GM23338 (cell line): ENCODE results near the gene CPAMD8. TPM values are rescaled to one million over a fixed set of nuclear protein-coding genes. Genes with fewer than 3 reads are reported as not detected.

Experiments used
- ATAC-seq: fragments of 200-7000 bp; cut with Tn5 transposase; 3 replicates; pipeline ENCODE4 v1.9.1; 2020
- DNase-seq: peaks from one replicate; pipeline ENCODE4 v3.0.0-alpha.2; 2015; ENCODE audit warnings: low spot score
- H2AFZ ChIP-seq: fragments of 200-600 bp; sonication (generic); 2 replicates; pipeline ENCODE4 v1.8.0; 2016; ENCODE audit warnings: antibody characterized with exemption, mild to moderate bottlenecking, moderate library complexity
- H3F3A ChIP-seq: fragments of 200-600 bp; sonication (generic); replicated peaks from 2 replicates; pipeline ENCODE4 v1.8.0; 2017; ENCODE audit warnings: antibody characterized with exemption, mixed run types, low read depth
- H3K27ac ChIP-seq: fragments of 200-600 bp; sonication (generic); 2 replicates; pipeline ENCODE4 v1.6.1; 2016; ENCODE audit warnings: low read depth
- H3K27me3 ChIP-seq: fragments of 200-600 bp; sonication (generic); 2 replicates; pipeline ENCODE4 v1.8.0; 2016; ENCODE audit warnings: mild to moderate bottlenecking, mixed run types, moderate library complexity; ENCODE audit not compliant: insufficient read depth
- H3K36me3 ChIP-seq: fragments of 200-600 bp; sonication (generic); 2 replicates; pipeline ENCODE4 v1.8.0; 2016; ENCODE audit warnings: mild to moderate bottlenecking; ENCODE audit not compliant: insufficient read depth
- H3K4me1 ChIP-seq: fragments of 200-600 bp; sonication (generic); 2 replicates; pipeline ENCODE4 v1.8.0; 2016; ENCODE audit warnings: mild to moderate bottlenecking, moderate library complexity; ENCODE audit not compliant: insufficient read depth
- H3K4me2 ChIP-seq: fragments of 200-600 bp; sonication (generic); 2 replicates; pipeline ENCODE4 v1.7.1; 2017; ENCODE audit warnings: mixed run types
- H3K4me3 ChIP-seq: fragments of 200-600 bp; sonication (generic); 2 replicates; pipeline ENCODE4 v1.6.1; 2016; ENCODE audit warnings: mixed run types
- H3K79me2 ChIP-seq: fragments of 200-600 bp; sonication (generic); replicated peaks from 2 replicates; pipeline ENCODE4 v1.8.0; 2017; ENCODE audit warnings: mild to moderate bottlenecking; ENCODE audit not compliant: insufficient read depth
- H3K9me2 ChIP-seq: fragments of 200-600 bp; sonication (generic); 2 replicates; pipeline ENCODE4 v1.8.0; 2017; ENCODE audit not compliant: insufficient read depth
- H4K20me1 ChIP-seq: fragments of 200-600 bp; sonication (generic); replicated peaks from 2 replicates; pipeline ENCODE4 v1.8.0; 2017; ENCODE audit warnings: mild to moderate bottlenecking; ENCODE audit not compliant: insufficient read depth
- H3K27ac Mint-ChIP-seq: 2 replicates; pipeline ENCODE4 v1.8.0; 2020; ENCODE audit warnings: inconsistent platforms, mild to moderate bottlenecking, moderate library complexity, mixed read lengths
- H3K27me3 Mint-ChIP-seq: 3 replicates; pipeline ENCODE4 v1.8.0; 2022; ENCODE audit warnings: low read depth, mild to moderate bottlenecking, moderate library complexity, mixed read lengths, inconsistent platforms; ENCODE audit not compliant: insufficient read depth, poor library complexity
- H3K36me3 Mint-ChIP-seq: 3 replicates; pipeline ENCODE4 v1.8.0; 2021; ENCODE audit warnings: low read depth, mild to moderate bottlenecking, inconsistent platforms, moderate library complexity, mixed read lengths
- H3K4me1 Mint-ChIP-seq: 3 replicates; pipeline ENCODE4 v1.8.0; 2020; ENCODE audit warnings: mild to moderate bottlenecking, inconsistent platforms, mixed read lengths
- H3K4me3 Mint-ChIP-seq: 3 replicates; pipeline ENCODE4 v1.8.0; 2021; ENCODE audit warnings: moderate library complexity, mild to moderate bottlenecking, inconsistent platforms, mixed read lengths
- H3K9me3 Mint-ChIP-seq: 3 replicates; pipeline ENCODE4 v1.8.0; 2020; ENCODE audit warnings: moderate library complexity, mild to moderate bottlenecking, inconsistent platforms, mixed read lengths
- CREB1 ChIP-seq: fragments of 250-450 bp; sonication (Bioruptor Pico); IDR thresholded peaks from 2 replicates; pipeline ENCODE4 v1.5.0; 2020; ENCODE audit warnings: low read depth, mild to moderate bottlenecking, moderate library complexity
- CTCF ChIP-seq, 2 experiments: fragments of 200-600 bp in 1 of 2; sonication (generic) in 1 of 2; conservative IDR thresholded peaks; 2 replicates each; pipeline versions ENCODE4 v1.5.1 to v1.6.1; 2016 to 2017; ENCODE audit warnings: antibody characterized with exemption in 2 of 2, low read depth in 2 of 2, mild to moderate bottlenecking in 2 of 2, moderate library complexity in 1 of 2
- EZH2 ChIP-seq: fragments of 200-600 bp; sonication (generic); IDR thresholded peaks from one replicate; pipeline ENCODE4 v1.8.0; 2017; ENCODE audit warnings: antibody characterized with exemption, mild to moderate bottlenecking, low read depth; ENCODE audit not compliant: unreplicated experiment
- EZH2phosphoT487 ChIP-seq: fragments of 200-600 bp; sonication (generic); IDR thresholded peaks from one replicate; pipeline ENCODE4 v1.8.1; 2018; ENCODE audit warnings: antibody characterized with exemption; ENCODE audit not compliant: unreplicated experiment
- JUNB ChIP-seq: IDR thresholded peaks from one replicate; pipeline ENCODE4 v1.6.1; 2016; ENCODE audit warnings: antibody characterized with exemption; ENCODE audit not compliant: unreplicated experiment
- NANOG ChIP-seq: IDR thresholded peaks from 2 replicates; pipeline ENCODE4 v1.6.1; 2016; ENCODE audit warnings: antibody characterized with exemption, borderline replicate concordance
- POLR2AphosphoS5 ChIP-seq: IDR thresholded peaks from 2 replicates; pipeline ENCODE4 v1.6.1; 2016; ENCODE audit warnings: antibody characterized with exemption, low read depth
- STAT1 ChIP-seq: IDR thresholded peaks from one replicate; pipeline ENCODE4 v1.6.1; 2016; ENCODE audit warnings: antibody characterized with exemption; ENCODE audit not compliant: unreplicated experiment
- ZNF114 ChIP-seq: fragments of 250-450 bp; sonication (Bioruptor Pico); IDR thresholded peaks from 2 replicates; pipeline ENCODE4 v1.5.0; 2020; ENCODE audit warnings: mild to moderate bottlenecking, moderate library complexity
- ZNF331 ChIP-seq: fragments of 250-450 bp; sonication (Bioruptor Pico); IDR thresholded peaks from 2 replicates; pipeline ENCODE4 v1.5.0; 2020; ENCODE audit warnings: low read depth, mild to moderate bottlenecking, moderate library complexity
- polyA plus RNA-seq: library from polyadenylated mRNA; unstranded; fragments of >200 nt; fragmentation: Nextera tagmentation; extraction: Ambion mirVana; gene quantifications from 2 replicates; pipeline ENCODE4 v1.2.1, GENCODE V29; 2016
- total RNA-seq: library from RNA; depleted of rRNA; stranded (reverse); fragments of >200 nt; shearing (Covaris generic); gene quantifications from 2 replicates; pipeline ENCODE4 v1.2.3, GENCODE V29; 2014
- TF ChIP-seq, protein P1 (sequence below): IDR thresholded peaks from one replicate; pipeline ENCODE4 v1.6.1; 2018; ENCODE audit warnings: antibody characterized with exemption; ENCODE audit not compliant: unreplicated experiment
- TF ChIP-seq, protein P2 (sequence below): fragments of 250-450 bp; sonication (Bioruptor Pico); IDR thresholded peaks from 2 replicates; pipeline ENCODE4 v1.5.0; 2020; ENCODE audit warnings: mild to moderate bottlenecking, moderate library complexity
- TF ChIP-seq, protein P3 (sequence below): IDR thresholded peaks from 2 replicates; pipeline ENCODE4 v1.6.1; 2016; ENCODE audit warnings: antibody characterized with exemption

CPAMD8 gene
- total and polyA plus RNA-seq, 2 experiments from 2014 or later, result 4.4 to 11.8 TPM

DNA sequence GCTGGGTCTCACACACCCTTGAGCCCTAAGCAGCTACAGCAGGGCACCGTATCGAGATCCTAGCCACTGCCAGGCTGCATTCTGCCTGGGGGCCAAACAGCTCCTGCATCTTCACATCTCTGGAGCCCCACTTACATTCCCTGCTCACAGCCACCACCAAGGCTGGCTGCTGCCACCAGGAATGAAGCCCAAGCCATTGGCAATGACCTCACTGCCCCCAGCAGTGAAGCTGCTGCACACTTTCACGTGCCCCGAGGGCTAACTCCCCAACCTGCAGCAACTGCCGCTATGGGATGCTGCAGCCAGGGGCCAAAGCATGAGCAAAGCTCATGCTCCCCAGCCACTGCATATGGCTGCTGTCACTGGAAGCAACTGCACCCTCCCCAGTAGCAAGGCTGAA lies 95.9 kb downstream of the CPAMD8 start:
- Mint-ChIP-seq H3K9me3 (peaks cover 77% of the 10 kb centered on the region), H3K36me3 (peaks cover 44% of the 10 kb centered on the region), H3K4me3 (no peak overlapping the region), H3K4me1 (no peaks in the 10 kb centered on the region), H3K27me3 (peaks cover 12% of the 10 kb centered on the region), H3K27ac (no peak overlapping the region)
- Histone ChIP-seq H3K9me2 (no peaks in the 10 kb centered on the region), H3K4me2 (no peak overlapping the region), H3F3A (no peaks in the 10 kb centered on the region), H3K4me3 (no peak overlapping the region), H3K36me3 (no peaks in the 10 kb centered on the region), H2AFZ (no peak overlapping the region), H3K4me1 (no peaks in the 10 kb centered on the region), H3K27ac (no peak overlapping the region), H3K79me2 (no peaks in the 10 kb centered on the region), H4K20me1 (no peaks in the 10 kb centered on the region), H3K27me3 (no peaks in the 10 kb centered on the region)
- ATAC-seq (no peak), DNase-seq (no peak)
- TF ChIP-seq CREB1 (CRISPR knock-in tag) (no peak), ZNF114 (CRISPR knock-in tag) (no peak), EZH2 (no peak), CTCF (conservative IDR thresholded peaks at IDR 0.05; ENCODE audit: low read depth in 2 of 2) (no peak), JUNB (no peak), POLR2AphosphoS5 (no peak), NANOG (no peak), EZH2phosphoT487 (no peak), ZNF331 (CRISPR knock-in tag) (no peak), STAT1 (no peak)
- TF ChIP-seq, protein P1, sequence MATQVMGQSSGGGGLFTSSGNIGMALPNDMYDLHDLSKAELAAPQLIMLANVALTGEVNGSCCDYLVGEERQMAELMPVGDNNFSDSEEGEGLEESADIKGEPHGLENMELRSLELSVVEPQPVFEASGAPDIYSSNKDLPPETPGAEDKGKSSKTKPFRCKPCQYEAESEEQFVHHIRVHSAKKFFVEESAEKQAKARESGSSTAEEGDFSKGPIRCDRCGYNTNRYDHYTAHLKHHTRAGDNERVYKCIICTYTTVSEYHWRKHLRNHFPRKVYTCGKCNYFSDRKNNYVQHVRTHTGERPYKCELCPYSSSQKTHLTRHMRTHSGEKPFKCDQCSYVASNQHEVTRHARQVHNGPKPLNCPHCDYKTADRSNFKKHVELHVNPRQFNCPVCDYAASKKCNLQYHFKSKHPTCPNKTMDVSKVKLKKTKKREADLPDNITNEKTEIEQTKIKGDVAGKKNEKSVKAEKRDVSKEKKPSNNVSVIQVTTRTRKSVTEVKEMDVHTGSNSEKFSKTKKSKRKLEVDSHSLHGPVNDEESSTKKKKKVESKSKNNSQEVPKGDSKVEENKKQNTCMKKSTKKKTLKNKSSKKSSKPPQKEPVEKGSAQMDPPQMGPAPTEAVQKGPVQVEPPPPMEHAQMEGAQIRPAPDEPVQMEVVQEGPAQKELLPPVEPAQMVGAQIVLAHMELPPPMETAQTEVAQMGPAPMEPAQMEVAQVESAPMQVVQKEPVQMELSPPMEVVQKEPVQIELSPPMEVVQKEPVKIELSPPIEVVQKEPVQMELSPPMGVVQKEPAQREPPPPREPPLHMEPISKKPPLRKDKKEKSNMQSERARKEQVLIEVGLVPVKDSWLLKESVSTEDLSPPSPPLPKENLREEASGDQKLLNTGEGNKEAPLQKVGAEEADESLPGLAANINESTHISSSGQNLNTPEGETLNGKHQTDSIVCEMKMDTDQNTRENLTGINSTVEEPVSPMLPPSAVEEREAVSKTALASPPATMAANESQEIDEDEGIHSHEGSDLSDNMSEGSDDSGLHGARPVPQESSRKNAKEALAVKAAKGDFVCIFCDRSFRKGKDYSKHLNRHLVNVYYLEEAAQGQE, result no peak
- TF ChIP-seq, protein P2, sequence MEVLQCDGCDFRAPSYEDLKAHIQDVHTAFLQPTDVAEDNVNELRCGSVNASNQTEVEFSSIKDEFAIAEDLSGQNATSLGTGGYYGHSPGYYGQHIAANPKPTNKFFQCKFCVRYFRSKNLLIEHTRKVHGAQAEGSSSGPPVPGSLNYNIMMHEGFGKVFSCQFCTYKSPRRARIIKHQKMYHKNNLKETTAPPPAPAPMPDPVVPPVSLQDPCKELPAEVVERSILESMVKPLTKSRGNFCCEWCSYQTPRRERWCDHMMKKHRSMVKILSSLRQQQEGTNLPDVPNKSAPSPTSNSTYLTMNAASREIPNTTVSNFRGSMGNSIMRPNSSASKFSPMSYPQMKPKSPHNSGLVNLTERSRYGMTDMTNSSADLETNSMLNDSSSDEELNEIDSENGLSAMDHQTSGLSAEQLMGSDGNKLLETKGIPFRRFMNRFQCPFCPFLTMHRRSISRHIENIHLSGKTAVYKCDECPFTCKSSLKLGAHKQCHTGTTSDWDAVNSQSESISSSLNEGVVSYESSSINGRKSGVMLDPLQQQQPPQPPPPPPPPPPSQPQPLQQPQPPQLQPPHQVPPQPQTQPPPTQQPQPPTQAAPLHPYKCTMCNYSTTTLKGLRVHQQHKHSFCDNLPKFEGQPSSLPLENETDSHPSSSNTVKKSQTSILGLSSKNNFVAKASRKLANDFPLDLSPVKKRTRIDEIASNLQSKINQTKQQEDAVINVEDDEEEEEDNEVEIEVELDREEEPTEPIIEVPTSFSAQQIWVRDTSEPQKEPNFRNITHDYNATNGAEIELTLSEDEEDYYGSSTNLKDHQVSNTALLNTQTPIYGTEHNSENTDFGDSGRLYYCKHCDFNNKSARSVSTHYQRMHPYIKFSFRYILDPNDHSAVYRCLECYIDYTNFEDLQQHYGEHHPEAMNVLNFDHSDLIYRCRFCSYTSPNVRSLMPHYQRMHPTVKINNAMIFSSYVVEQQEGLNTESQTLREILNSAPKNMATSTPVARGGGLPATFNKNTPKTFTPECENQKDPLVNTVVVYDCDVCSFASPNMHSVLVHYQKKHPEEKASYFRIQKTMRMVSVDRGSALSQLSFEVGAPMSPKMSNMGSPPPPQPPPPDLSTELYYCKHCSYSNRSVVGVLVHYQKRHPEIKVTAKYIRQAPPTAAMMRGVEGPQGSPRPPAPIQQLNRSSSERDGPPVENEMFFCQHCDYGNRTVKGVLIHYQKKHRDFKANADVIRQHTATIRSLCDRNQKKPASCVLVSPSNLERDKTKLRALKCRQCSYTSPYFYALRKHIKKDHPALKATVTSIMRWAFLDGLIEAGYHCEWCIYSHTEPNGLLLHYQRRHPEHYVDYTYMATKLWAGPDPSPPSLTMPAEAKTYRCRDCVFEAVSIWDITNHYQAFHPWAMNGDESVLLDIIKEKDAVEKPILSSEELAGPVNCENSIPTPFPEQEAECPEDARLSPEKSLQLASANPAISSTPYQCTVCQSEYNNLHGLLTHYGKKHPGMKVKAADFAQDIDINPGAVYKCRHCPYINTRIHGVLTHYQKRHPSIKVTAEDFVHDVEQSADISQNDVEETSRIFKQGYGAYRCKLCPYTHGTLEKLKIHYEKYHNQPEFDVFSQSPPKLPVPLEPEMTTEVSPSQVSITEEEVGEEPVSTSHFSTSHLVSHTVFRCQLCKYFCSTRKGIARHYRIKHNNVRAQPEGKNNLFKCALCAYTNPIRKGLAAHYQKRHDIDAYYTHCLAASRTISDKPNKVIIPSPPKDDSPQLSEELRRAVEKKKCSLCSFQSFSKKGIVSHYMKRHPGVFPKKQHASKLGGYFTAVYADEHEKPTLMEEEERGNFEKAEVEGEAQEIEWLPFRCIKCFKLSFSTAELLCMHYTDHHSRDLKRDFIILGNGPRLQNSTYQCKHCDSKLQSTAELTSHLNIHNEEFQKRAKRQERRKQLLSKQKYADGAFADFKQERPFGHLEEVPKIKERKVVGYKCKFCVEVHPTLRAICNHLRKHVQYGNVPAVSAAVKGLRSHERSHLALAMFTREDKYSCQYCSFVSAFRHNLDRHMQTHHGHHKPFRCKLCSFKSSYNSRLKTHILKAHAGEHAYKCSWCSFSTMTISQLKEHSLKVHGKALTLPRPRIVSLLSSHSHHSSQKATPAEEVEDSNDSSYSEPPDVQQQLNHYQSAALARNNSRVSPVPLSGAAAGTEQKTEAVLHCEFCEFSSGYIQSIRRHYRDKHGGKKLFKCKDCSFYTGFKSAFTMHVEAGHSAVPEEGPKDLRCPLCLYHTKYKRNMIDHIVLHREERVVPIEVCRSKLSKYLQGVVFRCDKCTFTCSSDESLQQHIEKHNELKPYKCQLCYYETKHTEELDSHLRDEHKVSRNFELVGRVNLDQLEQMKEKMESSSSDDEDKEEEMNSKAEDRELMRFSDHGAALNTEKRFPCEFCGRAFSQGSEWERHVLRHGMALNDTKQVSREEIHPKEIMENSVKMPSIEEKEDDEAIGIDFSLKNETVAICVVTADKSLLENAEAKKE, result no peak
- TF ChIP-seq, protein P3, sequence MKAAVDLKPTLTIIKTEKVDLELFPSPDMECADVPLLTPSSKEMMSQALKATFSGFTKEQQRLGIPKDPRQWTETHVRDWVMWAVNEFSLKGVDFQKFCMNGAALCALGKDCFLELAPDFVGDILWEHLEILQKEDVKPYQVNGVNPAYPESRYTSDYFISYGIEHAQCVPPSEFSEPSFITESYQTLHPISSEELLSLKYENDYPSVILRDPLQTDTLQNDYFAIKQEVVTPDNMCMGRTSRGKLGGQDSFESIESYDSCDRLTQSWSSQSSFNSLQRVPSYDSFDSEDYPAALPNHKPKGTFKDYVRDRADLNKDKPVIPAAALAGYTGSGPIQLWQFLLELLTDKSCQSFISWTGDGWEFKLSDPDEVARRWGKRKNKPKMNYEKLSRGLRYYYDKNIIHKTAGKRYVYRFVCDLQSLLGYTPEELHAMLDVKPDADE, result no peak
